ENCODE measurements around the gene ZDHHC17. TPM values are rescaled to one million over a fixed set of nuclear protein-coding genes. Genes with fewer than 3 reads are reported as not detected.

ZDHHC17 gene
- total RNA-seq, 1 experiment from 2014 or later, result 25.3 TPM

DNA sequence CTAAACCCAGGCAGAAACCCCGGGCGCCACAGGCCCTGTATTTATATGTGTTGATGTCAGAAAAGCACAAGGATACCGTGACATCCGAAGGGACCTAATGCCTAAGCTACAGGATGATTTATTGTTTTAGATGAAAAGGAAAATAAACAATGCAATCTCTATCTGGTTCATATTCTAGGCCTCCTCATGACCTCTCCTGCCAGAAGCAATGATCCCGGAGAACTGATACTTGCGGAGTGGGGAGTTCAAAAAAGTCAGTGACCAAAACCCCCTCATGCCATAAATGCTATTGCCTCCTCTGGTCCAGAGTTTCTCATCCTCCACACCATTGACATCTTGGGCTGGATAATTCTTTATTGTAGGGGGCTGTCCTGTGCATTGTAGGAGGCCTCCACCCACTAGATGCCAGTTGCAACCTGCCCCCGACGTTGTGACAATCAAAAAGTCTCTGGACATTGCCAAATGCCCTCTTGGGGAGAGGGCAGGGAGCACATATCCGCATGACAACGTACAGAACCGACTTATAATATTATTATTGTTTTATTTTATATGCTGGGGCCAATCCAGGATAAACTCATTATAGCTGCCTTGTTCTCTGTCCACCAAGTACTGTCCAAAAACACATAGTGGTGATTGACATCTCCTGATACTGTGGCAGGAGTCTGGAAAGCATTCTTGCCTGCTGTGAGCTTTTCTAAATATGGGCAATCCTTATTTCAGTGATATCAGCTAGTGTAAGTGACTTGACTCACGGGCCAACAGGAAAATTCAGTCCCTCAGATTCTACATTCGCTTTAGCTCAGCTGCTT lies 116.0 kb downstream of the ZDHHC17 start (continued):
- TF ChIP-seq, protein P1, sequence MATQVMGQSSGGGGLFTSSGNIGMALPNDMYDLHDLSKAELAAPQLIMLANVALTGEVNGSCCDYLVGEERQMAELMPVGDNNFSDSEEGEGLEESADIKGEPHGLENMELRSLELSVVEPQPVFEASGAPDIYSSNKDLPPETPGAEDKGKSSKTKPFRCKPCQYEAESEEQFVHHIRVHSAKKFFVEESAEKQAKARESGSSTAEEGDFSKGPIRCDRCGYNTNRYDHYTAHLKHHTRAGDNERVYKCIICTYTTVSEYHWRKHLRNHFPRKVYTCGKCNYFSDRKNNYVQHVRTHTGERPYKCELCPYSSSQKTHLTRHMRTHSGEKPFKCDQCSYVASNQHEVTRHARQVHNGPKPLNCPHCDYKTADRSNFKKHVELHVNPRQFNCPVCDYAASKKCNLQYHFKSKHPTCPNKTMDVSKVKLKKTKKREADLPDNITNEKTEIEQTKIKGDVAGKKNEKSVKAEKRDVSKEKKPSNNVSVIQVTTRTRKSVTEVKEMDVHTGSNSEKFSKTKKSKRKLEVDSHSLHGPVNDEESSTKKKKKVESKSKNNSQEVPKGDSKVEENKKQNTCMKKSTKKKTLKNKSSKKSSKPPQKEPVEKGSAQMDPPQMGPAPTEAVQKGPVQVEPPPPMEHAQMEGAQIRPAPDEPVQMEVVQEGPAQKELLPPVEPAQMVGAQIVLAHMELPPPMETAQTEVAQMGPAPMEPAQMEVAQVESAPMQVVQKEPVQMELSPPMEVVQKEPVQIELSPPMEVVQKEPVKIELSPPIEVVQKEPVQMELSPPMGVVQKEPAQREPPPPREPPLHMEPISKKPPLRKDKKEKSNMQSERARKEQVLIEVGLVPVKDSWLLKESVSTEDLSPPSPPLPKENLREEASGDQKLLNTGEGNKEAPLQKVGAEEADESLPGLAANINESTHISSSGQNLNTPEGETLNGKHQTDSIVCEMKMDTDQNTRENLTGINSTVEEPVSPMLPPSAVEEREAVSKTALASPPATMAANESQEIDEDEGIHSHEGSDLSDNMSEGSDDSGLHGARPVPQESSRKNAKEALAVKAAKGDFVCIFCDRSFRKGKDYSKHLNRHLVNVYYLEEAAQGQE (IDR thresholded peaks at IDR 0.05; ENCODE audit: low read depth), result no peak
- TF ChIP-seq POLR2AphosphoS5 (IDR thresholded peaks at IDR 0.05; ENCODE audit: low read depth, low read length), result no peak

DNA sequence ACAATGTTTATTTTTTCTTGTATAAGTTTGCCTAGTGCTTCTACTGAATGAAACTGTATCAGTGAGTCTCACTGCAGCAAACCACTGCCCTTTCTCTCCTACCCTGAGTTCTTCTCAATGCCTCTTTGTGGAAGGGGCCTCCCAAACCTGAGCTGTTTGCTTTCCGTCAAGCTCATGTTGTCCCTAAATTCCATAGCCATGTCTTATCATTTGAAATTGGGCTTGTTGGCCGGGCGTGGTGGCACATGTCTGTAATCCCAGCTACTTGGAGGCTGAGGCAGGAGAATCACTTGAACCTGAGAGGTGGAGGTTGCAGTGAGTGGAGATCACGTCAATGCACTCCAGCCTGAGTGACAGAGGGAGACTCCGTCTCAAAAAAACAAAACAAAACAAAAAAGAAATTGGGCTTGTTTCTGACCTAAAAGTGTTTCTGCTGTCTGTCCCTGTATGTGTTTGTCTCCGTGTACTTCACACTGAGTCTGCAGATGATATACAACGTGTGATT lies 116.7 kb downstream of the ZDHHC17 start:
- Histone ChIP-seq H3K27ac (ENCODE audit: low read depth, low read length) (no peak overlapping the region), H3K79me2 (ENCODE audit: insufficient read depth, low read length) (no peaks in the 10 kb centered on the region), H3K4me1 (ENCODE audit: control insufficient read depth in 1 of 2, insufficient read depth in 2 of 2, low read length in 2 of 2) (peaks cover 4 to 27% of the 10 kb centered on the region in 2 experiments; a peak in 3 of 4 replicates), H4K20me1 (ENCODE audit: insufficient read depth) (no peaks in the 10 kb centered on the region), H3K27me3 (ENCODE audit: insufficient read depth, low read length) (no peaks in the 10 kb centered on the region), H3K9ac (ENCODE audit: low read length) (no peak overlapping the region), H3K36me3 (ENCODE audit: control insufficient read depth in 1 of 2, insufficient read depth in 2 of 2, low read length in 2 of 2) (no peaks in the 10 kb centered on the region), H3K4me3 (replicated peaks in 1 of 2; ENCODE audit: low read depth in 1 of 2, low read length in 2 of 2) (no peak overlapping the region), H2AFZ (ENCODE audit: low read depth, low read length, poor library complexity, severe bottlenecking) (peak overlapping the region; percentile 89), H3K4me2 (ENCODE audit: low read length) (no peak overlapping the region), H3K9me2 (ENCODE audit: insufficient read depth) (no peaks in the 10 kb centered on the region), H3K9me3 (ENCODE audit: control insufficient read depth in 1 of 2, insufficient read depth in 1 of 2, low read depth in 1 of 2, low read length in 2 of 2) (no peaks in the 10 kb centered on the region)
- RAD21 ChIA-PET (ENCODE audit: low non-redundant PET in 1 of 2, low total read pairs in 2 of 2, uncharacterized antibody in 2 of 2, unreplicated experiment in 2 of 2), result no interaction called here
- intact Hi-C loops (cut with micrococcal nuclease), result no loop called here
- CTCF ChIA-PET, result no interaction called here
- ATAC-seq (no peak), DNase-seq (ENCODE audit: low read depth, low spot score) (no peak)
- no TSS peak for BruUV-seq (replicated peaks)
- POLR2A ChIA-PET, result interaction anchor here (1.7 kb wide), 1 partner anchor 9 kb away, joined by 3 read pairs; no protein-coding TSS in a partner anchor
- TF ChIP-seq ZFX (IDR thresholded peaks at IDR 0.05), result no peak
- TF ChIP-seq ZNF274 (IDR thresholded peaks at IDR 0.05; ENCODE audit: low read depth, low read length), result no peak
- no peak for TF ChIP-seq SP1 (IDR thresholded peaks at IDR 0.05; ENCODE audit: low read depth)
- TF ChIP-seq, protein P2, sequence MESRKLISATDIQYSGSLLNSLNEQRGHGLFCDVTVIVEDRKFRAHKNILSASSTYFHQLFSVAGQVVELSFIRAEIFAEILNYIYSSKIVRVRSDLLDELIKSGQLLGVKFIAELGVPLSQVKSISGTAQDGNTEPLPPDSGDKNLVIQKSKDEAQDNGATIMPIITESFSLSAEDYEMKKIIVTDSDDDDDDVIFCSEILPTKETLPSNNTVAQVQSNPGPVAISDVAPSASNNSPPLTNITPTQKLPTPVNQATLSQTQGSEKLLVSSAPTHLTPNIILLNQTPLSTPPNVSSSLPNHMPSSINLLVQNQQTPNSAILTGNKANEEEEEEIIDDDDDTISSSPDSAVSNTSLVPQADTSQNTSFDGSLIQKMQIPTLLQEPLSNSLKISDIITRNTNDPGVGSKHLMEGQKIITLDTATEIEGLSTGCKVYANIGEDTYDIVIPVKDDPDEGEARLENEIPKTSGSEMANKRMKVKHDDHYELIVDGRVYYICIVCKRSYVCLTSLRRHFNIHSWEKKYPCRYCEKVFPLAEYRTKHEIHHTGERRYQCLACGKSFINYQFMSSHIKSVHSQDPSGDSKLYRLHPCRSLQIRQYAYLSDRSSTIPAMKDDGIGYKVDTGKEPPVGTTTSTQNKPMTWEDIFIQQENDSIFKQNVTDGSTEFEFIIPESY (IDR thresholded peaks at IDR 0.05; ENCODE audit: extremely low read depth, insufficient replicate concordance, low read length), result no peak
- no peak for TF ChIP-seq CBX3 (IDR thresholded peaks at IDR 0.05; ENCODE audit: low read depth)
- TF ChIP-seq YY1 (IDR thresholded peaks at IDR 0.05; ENCODE audit: extremely low read depth, insufficient replicate concordance, low read depth, low read length), result no peak
- TF ChIP-seq, protein P3, sequence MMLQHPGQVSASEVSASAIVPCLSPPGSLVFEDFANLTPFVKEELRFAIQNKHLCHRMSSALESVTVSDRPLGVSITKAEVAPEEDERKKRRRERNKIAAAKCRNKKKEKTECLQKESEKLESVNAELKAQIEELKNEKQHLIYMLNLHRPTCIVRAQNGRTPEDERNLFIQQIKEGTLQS (IDR thresholded peaks at IDR 0.05), result no peak
- TF ChIP-seq SRF (IDR thresholded peaks at IDR 0.05; ENCODE audit: low read depth), result no peak
- no peak for TF ChIP-seq POLR2AphosphoS5 (IDR thresholded peaks at IDR 0.05; ENCODE audit: low read depth, low read length)
- no peak for TF ChIP-seq CEBPB (IDR thresholded peaks at IDR 0.05; ENCODE audit: low read depth)
- TF ChIP-seq, protein P1 (IDR thresholded peaks at IDR 0.05; ENCODE audit: low read depth), result no peak
- TF ChIP-seq ELF1 (IDR thresholded peaks at IDR 0.05; ENCODE audit: borderline replicate concordance, low read depth), result no peak
- TF ChIP-seq, protein P4, sequence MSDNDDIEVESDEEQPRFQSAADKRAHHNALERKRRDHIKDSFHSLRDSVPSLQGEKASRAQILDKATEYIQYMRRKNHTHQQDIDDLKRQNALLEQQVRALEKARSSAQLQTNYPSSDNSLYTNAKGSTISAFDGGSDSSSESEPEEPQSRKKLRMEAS (IDR thresholded peaks at IDR 0.05), result no peak

Measured in HCT116 (cell line).